Measurements from ENCODE around the gene SPOCK3. TPM values are rescaled to one million over a fixed set of nuclear protein-coding genes. Genes with fewer than 3 reads are reported as not detected.

SPOCK3 gene
- total RNA-seq, 1 donor, result not detected

DNA sequence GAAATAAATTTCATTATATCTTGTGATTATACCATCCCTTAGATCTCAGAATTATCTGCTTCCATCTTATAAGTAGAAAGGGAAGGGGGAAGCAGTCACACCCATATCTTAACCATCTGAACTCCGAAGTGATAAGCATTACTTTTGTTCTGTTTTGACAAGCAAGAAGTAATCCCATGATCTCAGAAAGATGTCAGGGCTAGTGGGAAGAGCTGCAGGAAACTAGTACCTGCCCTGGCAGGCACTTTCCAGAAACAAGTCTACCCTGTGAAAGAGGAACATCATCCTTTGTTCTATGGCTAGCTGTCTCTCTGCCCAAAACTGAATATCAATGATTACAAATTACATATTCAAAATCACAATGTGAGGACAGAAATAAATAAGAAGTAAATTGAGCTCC, 244.4 kb downstream of the SPOCK3 start:
- no peak for DNase-seq (ENCODE audit: insufficient read length, low spot score, missing footprints)
- no peaks in the 10 kb centered on the region for H4K20me1 ChIP-seq (ENCODE audit: insufficient read depth, low read length)
- TF ChIP-seq, protein P1, sequence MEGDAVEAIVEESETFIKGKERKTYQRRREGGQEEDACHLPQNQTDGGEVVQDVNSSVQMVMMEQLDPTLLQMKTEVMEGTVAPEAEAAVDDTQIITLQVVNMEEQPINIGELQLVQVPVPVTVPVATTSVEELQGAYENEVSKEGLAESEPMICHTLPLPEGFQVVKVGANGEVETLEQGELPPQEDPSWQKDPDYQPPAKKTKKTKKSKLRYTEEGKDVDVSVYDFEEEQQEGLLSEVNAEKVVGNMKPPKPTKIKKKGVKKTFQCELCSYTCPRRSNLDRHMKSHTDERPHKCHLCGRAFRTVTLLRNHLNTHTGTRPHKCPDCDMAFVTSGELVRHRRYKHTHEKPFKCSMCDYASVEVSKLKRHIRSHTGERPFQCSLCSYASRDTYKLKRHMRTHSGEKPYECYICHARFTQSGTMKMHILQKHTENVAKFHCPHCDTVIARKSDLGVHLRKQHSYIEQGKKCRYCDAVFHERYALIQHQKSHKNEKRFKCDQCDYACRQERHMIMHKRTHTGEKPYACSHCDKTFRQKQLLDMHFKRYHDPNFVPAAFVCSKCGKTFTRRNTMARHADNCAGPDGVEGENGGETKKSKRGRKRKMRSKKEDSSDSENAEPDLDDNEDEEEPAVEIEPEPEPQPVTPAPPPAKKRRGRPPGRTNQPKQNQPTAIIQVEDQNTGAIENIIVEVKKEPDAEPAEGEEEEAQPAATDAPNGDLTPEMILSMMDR (IDR thresholded peaks at IDR 0.05; ENCODE audit: extremely low read depth, low read depth, low read length), result no peak

DNA sequence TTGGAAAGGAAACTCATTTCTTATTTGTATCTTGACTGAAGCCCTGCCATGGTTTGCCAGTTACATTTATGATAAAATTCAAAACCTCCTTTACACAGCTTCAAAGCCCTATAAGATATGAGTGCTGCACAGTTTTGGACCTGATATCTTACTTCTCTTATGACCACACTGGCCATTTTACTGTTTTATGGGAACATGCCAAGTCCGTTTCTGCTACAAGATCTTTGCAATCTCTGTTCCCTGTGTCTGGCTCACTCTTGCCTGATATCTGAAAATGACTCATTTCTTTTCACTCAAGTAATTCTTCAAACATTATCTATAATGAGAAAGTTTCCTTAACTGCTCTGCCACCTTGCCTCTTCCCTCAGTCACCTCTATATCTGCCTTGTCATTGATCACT, 247.3 kb downstream of the SPOCK3 start:
- no peaks in the 10 kb centered on the region for H3K4me1 ChIP-seq (ENCODE audit: insufficient read depth, low read length)
- H3K27me3 ChIP-seq (ENCODE audit: insufficient read depth, low read length), result no peaks in the 10 kb centered on the region
- no peak overlapping the region for H3K4me3 ChIP-seq (ENCODE audit: insufficient read depth, low read length)
- no peak for DNase-seq (ENCODE audit: insufficient read length, low spot score, missing footprints)
- no peaks in the 10 kb centered on the region for H3K36me3 ChIP-seq (ENCODE audit: insufficient read depth, low read length)
- no peaks in the 10 kb centered on the region for H3K9me3 ChIP-seq (ENCODE audit: low read depth, low read length)
- no peaks in the 10 kb centered on the region for H3K79me2 ChIP-seq (ENCODE audit: insufficient read depth, low read length)
- no peak overlapping the region for H3K4me2 ChIP-seq (ENCODE audit: insufficient read depth, low read length)
- no peak overlapping the region for H3K27ac ChIP-seq (ENCODE audit: low read depth, low read length)
- no peak overlapping the region for H2AFZ ChIP-seq (ENCODE audit: low read length)
- no peaks in the 10 kb centered on the region for H4K20me1 ChIP-seq (ENCODE audit: insufficient read depth, low read length)
- TF ChIP-seq, protein P1 (IDR thresholded peaks at IDR 0.05; ENCODE audit: extremely low read depth, low read depth, low read length), result no peak

More for the DNA sequence above, 244.4 kb downstream of the SPOCK3 start:
- Histone ChIP-seq H3K4me1 (ENCODE audit: insufficient read depth, low read length) (no peaks in the 10 kb centered on the region), H3K9me3 (ENCODE audit: low read depth, low read length) (no peaks in the 10 kb centered on the region), H3K36me3 (ENCODE audit: insufficient read depth, low read length) (no peaks in the 10 kb centered on the region), H3K79me2 (ENCODE audit: insufficient read depth, low read length) (no peaks in the 10 kb centered on the region), H3K4me2 (ENCODE audit: insufficient read depth, low read length) (no peak overlapping the region), H3K27ac (ENCODE audit: low read depth, low read length) (no peak overlapping the region), H3K4me3 (ENCODE audit: insufficient read depth, low read length) (no peak overlapping the region), H2AFZ (ENCODE audit: low read length) (no peak overlapping the region), H3K27me3 (ENCODE audit: insufficient read depth, low read length) (no peaks in the 10 kb centered on the region)

DNA sequence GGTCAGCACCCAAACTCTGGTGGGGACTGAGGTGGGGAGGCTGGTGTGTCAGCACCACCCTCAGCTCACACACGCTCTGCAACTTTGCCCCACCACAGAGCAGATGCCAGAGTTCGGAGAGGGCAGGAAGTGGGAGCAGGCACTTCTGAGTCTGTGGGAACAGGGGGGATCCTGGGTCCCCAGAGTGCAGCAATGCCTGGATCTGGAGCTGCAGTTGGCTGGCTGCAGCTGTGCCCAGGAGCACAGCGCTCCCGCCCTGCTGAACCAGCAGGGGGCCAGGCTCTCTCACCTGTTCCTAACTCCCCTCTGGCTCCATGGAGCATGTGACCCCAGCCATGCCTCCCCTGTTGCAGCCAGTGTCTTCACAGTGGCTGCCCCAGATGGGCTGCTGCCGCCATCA, 252.4 kb downstream of the SPOCK3 start:
- Histone ChIP-seq H3K9me3 (ENCODE audit: low read depth, low read length) (no peaks in the 10 kb centered on the region), H3K4me3 (ENCODE audit: insufficient read depth, low read length) (no peak overlapping the region), H3K36me3 (ENCODE audit: insufficient read depth, low read length) (no peaks in the 10 kb centered on the region), H3K27me3 (ENCODE audit: insufficient read depth, low read length) (no peaks in the 10 kb centered on the region), H4K20me1 (ENCODE audit: insufficient read depth, low read length) (no peaks in the 10 kb centered on the region), H3K27ac (ENCODE audit: low read depth, low read length) (no peak overlapping the region), H3K79me2 (ENCODE audit: insufficient read depth, low read length) (no peaks in the 10 kb centered on the region), H3K4me2 (ENCODE audit: insufficient read depth, low read length) (no peak overlapping the region), H3K4me1 (ENCODE audit: insufficient read depth, low read length) (no peaks in the 10 kb centered on the region), H2AFZ (ENCODE audit: low read length) (no peak overlapping the region)
- TF ChIP-seq, protein P1 (IDR thresholded peaks at IDR 0.05; ENCODE audit: extremely low read depth, low read depth, low read length), result no peak
- peak; percentile 15 for DNase-seq (ENCODE audit: insufficient read length, low spot score, missing footprints)

DNA sequence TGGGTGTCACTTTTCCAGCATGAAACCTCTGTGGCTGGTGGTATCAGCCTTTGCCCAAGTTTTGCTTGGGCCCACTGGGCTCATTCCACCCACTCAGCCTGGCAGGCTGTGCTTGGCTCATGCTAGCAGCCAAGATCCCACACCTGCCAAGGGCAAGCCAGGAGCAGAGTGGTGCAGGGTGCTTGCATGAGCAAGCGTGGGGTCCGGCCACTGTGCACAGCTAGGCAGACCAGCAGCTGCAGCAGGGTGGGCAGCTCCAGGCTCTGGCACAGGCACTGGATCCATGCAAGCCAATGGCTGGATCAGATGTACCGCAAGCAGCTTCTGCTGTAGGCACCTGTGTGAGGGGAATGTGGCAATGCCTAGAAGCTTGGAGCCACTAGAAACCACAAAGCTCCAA, 253.9 kb downstream of the SPOCK3 start:
- Histone ChIP-seq H3K27ac (ENCODE audit: low read depth, low read length) (no peak overlapping the region), H3K4me1 (ENCODE audit: insufficient read depth, low read length) (no peaks in the 10 kb centered on the region), H3K4me2 (ENCODE audit: insufficient read depth, low read length) (no peak overlapping the region), H4K20me1 (ENCODE audit: insufficient read depth, low read length) (no peaks in the 10 kb centered on the region), H3K36me3 (ENCODE audit: insufficient read depth, low read length) (no peaks in the 10 kb centered on the region), H3K27me3 (ENCODE audit: insufficient read depth, low read length) (no peaks in the 10 kb centered on the region), H3K4me3 (ENCODE audit: insufficient read depth, low read length) (no peak overlapping the region), H3K9me3 (ENCODE audit: low read depth, low read length) (no peaks in the 10 kb centered on the region), H3K79me2 (ENCODE audit: insufficient read depth, low read length) (no peaks in the 10 kb centered on the region), H2AFZ (ENCODE audit: low read length) (no peak overlapping the region)
- no peak for DNase-seq (ENCODE audit: insufficient read length, low spot score, missing footprints)
- TF ChIP-seq, protein P1 (IDR thresholded peaks at IDR 0.05; ENCODE audit: extremely low read depth, low read depth, low read length), result no peak
